ELR (cell line): ENCODE measurements around the gene FZD8.

Experiments used
- DNase-seq: peaks from one replicate; pipeline ENCODE4 v3.0.0-alpha.2; 2015; ENCODE audit warnings: low read depth

The FZD8 gene

DNA sequence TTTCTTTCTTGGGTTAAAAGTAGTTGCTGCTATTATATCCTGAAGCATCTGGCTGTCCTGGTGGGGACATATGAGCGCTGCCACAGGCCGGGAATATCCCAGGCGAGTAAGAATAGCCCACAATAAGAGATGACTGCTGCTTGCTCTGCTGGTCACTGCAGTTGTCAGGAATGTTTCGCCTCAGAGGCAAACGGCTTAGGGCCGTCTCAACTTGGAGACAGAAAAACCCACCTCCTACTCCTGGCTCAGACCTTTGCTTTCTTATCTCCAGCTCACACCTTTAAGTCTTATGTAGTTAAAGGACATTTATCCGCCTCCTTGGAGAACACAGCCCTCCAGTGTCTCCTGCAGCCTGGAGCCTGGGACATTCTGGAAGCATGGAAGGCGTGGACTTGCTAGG, 36.9 kb downstream of the FZD8 start, which contains the start of gene GJD4:
Gene GJD4 (plus strand): TSS at position 151 of the 400 bp plus-strand sequence. CDS start 227 bp downstream, at position 378.
- DNase-seq, result no peak

DNA sequence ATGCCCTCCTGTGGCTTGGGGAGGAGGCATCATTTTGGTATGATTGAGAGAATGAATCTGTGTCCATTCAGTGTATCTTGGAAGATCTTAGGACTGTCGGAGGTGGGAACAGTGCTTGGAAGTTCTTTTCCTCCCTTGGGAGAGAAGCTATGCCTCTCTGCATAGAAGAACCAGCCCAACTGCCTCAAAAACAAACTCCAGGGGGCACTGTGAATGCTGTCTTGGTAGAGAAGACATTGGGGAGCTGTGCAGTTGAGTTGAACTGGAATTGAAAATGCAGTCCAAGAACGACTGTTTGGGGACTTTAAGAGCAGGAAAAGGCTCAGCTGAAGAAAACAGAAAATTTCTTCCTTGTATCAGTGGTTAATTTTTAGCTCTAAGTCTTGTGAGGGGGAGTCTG, 41.9 kb downstream of the FZD8 start:
- DNase-seq, result no peak

DNA sequence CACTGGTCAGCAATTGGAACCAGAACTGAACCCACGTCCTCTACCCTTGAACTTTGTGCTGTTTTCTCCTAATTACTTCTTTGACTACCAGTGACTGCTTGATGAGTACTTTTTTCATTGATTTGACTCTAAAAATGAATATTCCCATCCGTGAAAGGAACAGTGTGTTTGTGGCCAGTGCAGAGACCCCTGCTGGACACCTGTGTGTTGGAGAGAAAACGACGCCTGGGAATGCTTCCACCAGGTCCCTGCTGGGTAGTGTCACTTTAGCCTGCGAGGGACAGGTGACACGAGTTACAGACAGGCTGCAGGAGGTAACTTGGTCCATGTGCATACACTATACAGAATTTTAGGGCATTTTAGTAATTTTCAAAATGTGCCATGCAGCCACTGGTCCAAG, 43.7 kb downstream of the FZD8 start:
- peak; percentile 29 for DNase-seq

DNA sequence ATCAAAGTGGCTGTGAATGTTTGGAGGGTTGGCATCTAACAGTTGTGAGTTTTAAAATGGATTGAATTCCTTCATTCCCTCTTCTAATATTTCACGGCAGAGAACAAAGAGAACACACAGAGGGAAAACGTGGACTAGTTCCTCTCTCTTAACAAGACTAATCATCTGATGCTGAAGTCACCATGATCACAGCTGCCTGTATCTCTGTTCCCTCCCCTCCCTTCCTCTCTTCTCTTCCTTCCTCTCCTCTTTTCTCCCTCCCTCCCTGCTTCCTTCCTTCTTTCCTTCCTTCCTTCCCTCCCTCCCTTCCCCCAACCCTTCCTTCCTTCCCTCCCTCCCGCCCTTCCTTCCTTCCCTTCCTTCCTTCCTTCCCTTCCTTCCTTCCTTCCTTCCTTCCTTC, 47.0 kb downstream of the FZD8 start:
- DNase-seq, result no peak

DNA sequence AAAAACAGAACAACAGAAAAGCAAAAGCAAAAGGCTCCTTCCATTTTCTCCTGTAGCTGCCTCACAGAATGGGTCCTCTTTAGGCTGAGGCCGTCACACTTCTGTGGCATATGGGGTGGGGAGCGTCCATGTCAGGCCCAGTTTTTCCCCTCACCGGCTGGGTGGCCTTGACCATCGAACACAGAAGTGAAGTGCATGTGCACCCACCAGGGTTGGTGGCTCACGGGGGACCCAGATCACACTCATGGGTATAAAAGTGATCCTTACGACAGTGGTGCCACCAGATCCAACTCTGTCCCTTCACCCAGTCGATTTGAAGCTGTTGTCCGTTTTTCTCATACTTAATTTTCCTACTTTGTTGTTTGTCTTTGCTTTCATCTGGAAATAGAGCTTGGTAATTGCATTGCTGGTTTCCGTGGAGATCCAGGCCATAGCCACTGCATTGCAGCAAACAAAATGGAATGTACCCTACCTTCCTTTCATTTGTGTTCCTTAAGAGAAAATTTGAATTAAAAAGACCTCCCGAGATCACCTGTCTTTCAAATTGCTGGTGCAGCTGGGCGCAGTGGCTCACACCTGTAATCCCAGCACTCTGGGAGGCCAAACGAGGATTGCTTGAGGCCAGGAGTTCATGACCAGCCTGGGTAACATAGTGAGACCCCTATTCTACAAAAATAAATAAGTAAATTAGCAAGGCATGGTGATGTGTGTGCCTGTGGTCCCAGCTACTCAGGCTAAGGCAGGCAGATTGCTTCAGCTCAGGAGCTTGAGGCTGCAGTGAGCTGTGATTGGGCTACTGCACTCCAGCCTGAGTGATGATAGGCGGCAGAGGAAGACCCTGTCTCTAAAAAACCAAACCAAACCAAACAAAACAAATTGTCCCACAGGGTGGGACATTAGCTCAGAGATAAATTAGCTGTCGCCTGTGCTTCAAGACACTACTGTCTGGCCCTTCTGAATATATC, 47.7 kb downstream of the FZD8 start:
- DNase-seq, result no peak

GRCh38 chr10:35592441-35592840, 49.7 kb downstream of the FZD8 start:
- no peak for DNase-seq

DNA sequence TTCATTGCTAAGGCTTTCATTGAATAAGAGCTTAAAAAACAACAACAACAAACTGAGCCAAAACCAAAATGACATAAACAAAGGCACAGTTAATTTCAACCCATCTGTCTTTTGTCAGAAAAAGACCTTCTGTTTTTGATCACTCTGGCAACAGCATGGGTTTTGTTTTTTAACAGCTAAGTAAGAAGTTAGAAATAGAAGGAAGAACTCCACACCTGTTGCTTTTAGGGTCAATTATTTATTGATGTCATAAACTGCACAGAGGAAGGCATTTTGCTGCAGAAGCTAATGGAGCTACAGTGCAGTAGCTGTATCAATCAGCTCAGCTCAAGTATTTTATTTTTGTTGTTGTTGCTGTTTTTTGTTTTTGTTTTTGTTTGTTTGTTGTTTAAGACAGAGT, 53.3 kb downstream of the FZD8 start:
- DNase-seq, result no peak
